ENCODE measurements around the gene RHOG. TPM values are rescaled to one million over a fixed set of nuclear protein-coding genes. Genes with fewer than 3 reads are reported as not detected.

The RHOG gene
- total RNA-seq, 1 donor from 2014 or later: 25.0 TPM

DNA sequence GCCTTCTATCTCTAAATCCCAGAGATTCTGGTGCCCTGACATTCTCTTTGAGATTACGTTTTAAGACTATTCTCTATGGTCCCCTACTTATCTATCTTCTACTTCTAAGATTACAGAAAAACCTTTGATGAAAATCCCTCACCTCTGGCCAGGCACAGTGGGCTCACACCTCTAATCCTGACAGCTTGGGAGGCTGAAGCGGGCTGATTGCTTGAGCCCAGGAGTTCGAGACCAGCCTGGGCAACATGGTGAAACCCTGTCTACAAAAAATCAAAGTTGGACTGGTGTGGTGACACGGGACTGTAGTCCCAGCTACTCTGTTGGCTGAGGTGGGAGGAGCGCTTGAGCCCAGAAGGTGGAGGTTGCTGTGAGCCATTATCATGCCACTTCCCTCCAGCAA is 57.8 kb downstream of the RHOG start:
- peaks cover 13% of the 10 kb centered on the region for H3K36me3 Mint-ChIP-seq (ENCODE audit: insufficient read depth)

DNA sequence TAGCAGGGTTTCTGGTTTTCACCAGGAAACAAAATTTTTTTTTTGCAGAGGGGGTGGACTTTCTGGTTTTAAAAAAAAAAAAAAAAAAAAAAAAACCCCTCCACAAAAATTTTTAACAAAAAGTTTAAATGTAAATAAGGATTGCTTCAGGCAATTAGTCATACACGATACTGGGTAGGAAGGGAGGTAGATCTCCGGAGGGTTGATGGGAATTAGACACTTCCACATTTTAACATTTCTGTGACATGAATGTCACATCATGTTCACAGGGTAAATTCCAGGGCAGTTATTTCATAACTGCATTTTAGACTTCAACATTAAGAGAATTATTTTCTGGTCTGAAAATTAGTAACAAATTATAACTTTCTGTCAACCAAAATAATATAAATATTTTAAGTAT is 59.3 kb downstream of the RHOG start:
- Mint-ChIP-seq H3K27me3 (no peaks in the 10 kb centered on the region), H3K9me3 (ENCODE audit: low read depth) (no peaks in the 10 kb centered on the region), H3K4me3 (ENCODE audit: low read depth) (no peak overlapping the region), H3K36me3 (ENCODE audit: insufficient read depth) (peaks cover 17% of the 10 kb centered on the region), H3K27ac (no peak overlapping the region), H3K4me1 (ENCODE audit: low read depth) (no peaks in the 10 kb centered on the region)
- DNase-seq (ENCODE audit: low spot score, unreplicated experiment): no peak
- TF ChIP-seq, protein P1, sequence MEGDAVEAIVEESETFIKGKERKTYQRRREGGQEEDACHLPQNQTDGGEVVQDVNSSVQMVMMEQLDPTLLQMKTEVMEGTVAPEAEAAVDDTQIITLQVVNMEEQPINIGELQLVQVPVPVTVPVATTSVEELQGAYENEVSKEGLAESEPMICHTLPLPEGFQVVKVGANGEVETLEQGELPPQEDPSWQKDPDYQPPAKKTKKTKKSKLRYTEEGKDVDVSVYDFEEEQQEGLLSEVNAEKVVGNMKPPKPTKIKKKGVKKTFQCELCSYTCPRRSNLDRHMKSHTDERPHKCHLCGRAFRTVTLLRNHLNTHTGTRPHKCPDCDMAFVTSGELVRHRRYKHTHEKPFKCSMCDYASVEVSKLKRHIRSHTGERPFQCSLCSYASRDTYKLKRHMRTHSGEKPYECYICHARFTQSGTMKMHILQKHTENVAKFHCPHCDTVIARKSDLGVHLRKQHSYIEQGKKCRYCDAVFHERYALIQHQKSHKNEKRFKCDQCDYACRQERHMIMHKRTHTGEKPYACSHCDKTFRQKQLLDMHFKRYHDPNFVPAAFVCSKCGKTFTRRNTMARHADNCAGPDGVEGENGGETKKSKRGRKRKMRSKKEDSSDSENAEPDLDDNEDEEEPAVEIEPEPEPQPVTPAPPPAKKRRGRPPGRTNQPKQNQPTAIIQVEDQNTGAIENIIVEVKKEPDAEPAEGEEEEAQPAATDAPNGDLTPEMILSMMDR (IDR thresholded peaks at IDR 0.05; ENCODE audit: unreplicated experiment): no peak

More for the DNA sequence above, 57.8 kb downstream of the RHOG start:
- H3K9me3 Mint-ChIP-seq (ENCODE audit: low read depth): no peaks in the 10 kb centered on the region
- peaks cover 3% of the 10 kb centered on the region for H3K4me1 Mint-ChIP-seq (ENCODE audit: low read depth)
- H3K27ac Mint-ChIP-seq: peak overlapping the region; percentile 67
- H3K27me3 Mint-ChIP-seq: no peaks in the 10 kb centered on the region
- TF ChIP-seq, protein P1 (IDR thresholded peaks at IDR 0.05; ENCODE audit: unreplicated experiment): no peak
- H3K4me3 Mint-ChIP-seq (ENCODE audit: low read depth): no peak overlapping the region
- DNase-seq (ENCODE audit: low spot score, unreplicated experiment): no peak

Other genes with a start within 250 kb of the RHOG start
- gene ART5, start 199.0 kb downstream of the RHOG start, total RNA-seq: 1.8 and 3.8 TPM in 2 replicates
- gene ART1, start 195.8 kb downstream of the RHOG start, total RNA-seq: not detected in 2 replicates
- gene CHRNA10, start 169.6 kb downstream of the RHOG start, total RNA-seq: 2.8 and 3.3 TPM in 2 replicates
- gene NUP98, start 43.4 kb downstream of the RHOG start, total RNA-seq: 80.3 and 83.4 TPM in 2 replicates
- gene PGAP2, start 32.4 kb downstream of the RHOG start, total RNA-seq: 46.7 and 51.3 TPM in 2 replicates
- gene STIM1, start 14.7 kb upstream of the RHOG start, total RNA-seq: 27.2 and 32.7 TPM in 2 replicates